ENCODE measurements around the gene CLEC3B. TPM values are rescaled to one million over a fixed set of nuclear protein-coding genes. Genes with fewer than 3 reads are reported as not detected.

The CLEC3B gene
- polyA plus RNA-seq, 3 donors: 3.9 to 22.7 (median 14.5) TPM

DNA sequence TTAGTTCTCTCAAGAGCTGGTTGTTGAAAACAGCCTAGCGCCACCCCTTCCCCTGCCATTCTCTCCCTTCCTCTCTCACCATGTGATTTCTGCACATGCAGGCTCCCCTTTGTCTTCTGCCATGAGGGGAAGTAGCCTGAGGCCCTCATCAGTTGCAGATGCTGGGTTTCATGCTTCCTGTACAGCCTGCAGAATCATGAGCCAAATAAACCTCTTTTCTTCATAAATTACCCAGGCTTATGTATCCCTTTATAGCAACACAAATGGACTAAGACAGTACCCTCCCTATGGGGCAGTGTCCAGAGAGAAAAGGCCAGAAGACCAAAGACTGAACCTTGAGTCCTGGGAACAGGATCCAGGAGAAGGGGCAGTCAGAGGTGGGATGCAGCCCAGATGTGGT is 54.7 kb downstream of the CLEC3B start:
- peaks cover 18% of the 10 kb centered on the region for H3K4me1 Mint-ChIP-seq
- TF ChIP-seq, protein P1, sequence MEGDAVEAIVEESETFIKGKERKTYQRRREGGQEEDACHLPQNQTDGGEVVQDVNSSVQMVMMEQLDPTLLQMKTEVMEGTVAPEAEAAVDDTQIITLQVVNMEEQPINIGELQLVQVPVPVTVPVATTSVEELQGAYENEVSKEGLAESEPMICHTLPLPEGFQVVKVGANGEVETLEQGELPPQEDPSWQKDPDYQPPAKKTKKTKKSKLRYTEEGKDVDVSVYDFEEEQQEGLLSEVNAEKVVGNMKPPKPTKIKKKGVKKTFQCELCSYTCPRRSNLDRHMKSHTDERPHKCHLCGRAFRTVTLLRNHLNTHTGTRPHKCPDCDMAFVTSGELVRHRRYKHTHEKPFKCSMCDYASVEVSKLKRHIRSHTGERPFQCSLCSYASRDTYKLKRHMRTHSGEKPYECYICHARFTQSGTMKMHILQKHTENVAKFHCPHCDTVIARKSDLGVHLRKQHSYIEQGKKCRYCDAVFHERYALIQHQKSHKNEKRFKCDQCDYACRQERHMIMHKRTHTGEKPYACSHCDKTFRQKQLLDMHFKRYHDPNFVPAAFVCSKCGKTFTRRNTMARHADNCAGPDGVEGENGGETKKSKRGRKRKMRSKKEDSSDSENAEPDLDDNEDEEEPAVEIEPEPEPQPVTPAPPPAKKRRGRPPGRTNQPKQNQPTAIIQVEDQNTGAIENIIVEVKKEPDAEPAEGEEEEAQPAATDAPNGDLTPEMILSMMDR (IDR thresholded peaks at IDR 0.05): no peak
- peaks cover 8 to 16% (median 13%) of the 10 kb centered on the region in 7 donors for H3K9me3 Mint-ChIP-seq

DNA sequence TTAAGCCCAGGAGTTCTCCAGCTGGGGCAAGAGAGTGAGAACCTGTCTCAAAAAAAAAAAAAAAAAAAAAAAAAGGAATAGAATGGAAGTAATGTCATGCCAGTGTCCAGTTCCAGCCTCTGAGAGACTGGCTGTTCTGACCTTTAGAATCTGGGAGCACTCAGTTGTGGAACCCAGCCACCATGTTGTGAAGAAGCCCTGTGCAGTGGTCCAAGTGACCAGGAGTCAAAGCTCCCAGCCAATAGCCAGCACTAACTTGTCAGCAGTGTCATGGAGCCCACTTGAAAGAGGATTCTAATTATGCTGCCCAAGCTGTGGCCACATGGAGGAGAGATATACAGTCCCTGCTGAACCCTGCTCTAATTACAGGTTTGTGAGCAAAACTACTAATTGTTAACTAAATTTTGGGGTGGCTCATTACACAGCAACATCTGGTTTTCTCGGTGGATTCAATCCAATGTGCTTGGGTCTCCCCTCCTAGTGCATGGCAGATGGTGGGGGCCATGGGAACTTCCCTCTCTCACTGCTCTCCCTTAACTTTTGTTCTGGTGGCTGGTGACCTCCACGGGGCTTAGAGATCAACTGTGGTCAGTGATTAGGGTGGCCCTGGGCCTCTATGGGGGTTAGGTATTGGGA is 55.5 kb downstream of the CLEC3B start:
- no peak overlapping the region for H3K27ac ChIP-seq (ENCODE audit: low read depth in 1 of 2, low read length in 2 of 2)
- H3K4me1 ChIP-seq (ENCODE audit: control insufficient read depth in 1 of 2, insufficient read depth in 2 of 2, low read length in 2 of 2): no peaks in the 10 kb centered on the region
- no peak overlapping the region for H3K4me2 ChIP-seq (replicated peaks; ENCODE audit: extremely low read depth, low read length, poor library complexity, severe bottlenecking)
- Mint-ChIP-seq H3K9me3 (peaks cover 8 to 16% (median 13%) of the 10 kb centered on the region in 7 donors), H3K36me3 (peaks cover 2 to 5% of the 10 kb centered on the region in 2 donors), H3K4me3 (no peak overlapping the region), H3K27me3 (ENCODE audit: low read depth in 3 of 3) (peaks cover 2% of the 10 kb centered on the region in 3 donors), H3K4me1 (peaks cover 10% of the 10 kb centered on the region), H3K27ac (peak overlapping the region in 1 of 7 donors; percentile 52)
- H3K79me2 ChIP-seq (ENCODE audit: insufficient read depth, low read length): no peaks in the 10 kb centered on the region
- TF ChIP-seq, protein P1 (IDR thresholded peaks at IDR 0.05): no peak
- no peak overlapping the region for H3K9ac ChIP-seq (ENCODE audit: insufficient read depth, low read length, poor library complexity, severe bottlenecking)
- no peak for DNase-seq
- no peaks in the 10 kb centered on the region for H3K27me3 ChIP-seq (ENCODE audit: control insufficient read depth in 2 of 2, insufficient read depth in 2 of 2, low read length in 2 of 2)
- H3K9me3 ChIP-seq (replicated peaks in 1 of 2; ENCODE audit: control insufficient read depth in 1 of 2, insufficient read depth in 1 of 2, low read length in 2 of 2): peaks cover 6 to 11% of the 10 kb centered on the region in 2 donors
- no CpG with 5 or more reads among the region's 2 CpGs for WGBS (ENCODE audit: insufficient coverage)
- H3K36me3 ChIP-seq (replicated peaks in 1 of 2; ENCODE audit: control insufficient read depth in 1 of 2, insufficient read depth in 2 of 2, low read length in 2 of 2): no peaks in the 10 kb centered on the region
- intact Hi-C loops (cut with micrococcal nuclease): no loop called here
- H3K4me3 ChIP-seq (replicated peaks in 1 of 3; ENCODE audit: low read depth in 2 of 3, low read length in 3 of 3): no peak overlapping the region
- H4K20me1 ChIP-seq (ENCODE audit: insufficient read depth, low read length): no peaks in the 10 kb centered on the region
- H2AFZ ChIP-seq (ENCODE audit: insufficient read depth, low read depth, low read length, poor library complexity, severe bottlenecking): no peak overlapping the region

More for the DNA sequence above, 54.7 kb downstream of the CLEC3B start:
- Histone ChIP-seq H4K20me1 (ENCODE audit: insufficient read depth, low read length) (no peaks in the 10 kb centered on the region), H3K9ac (ENCODE audit: insufficient read depth, low read length, poor library complexity, severe bottlenecking) (no peak overlapping the region), H3K27me3 (ENCODE audit: control insufficient read depth in 2 of 2, insufficient read depth in 2 of 2, low read length in 2 of 2) (no peaks in the 10 kb centered on the region), H3K4me3 (replicated peaks in 1 of 3; ENCODE audit: low read depth in 2 of 3, low read length in 3 of 3) (no peak overlapping the region), H3K36me3 (replicated peaks in 1 of 2; ENCODE audit: control insufficient read depth in 1 of 2, insufficient read depth in 2 of 2, low read length in 2 of 2) (no peaks in the 10 kb centered on the region), H3K79me2 (ENCODE audit: insufficient read depth, low read length) (no peaks in the 10 kb centered on the region), H3K9me3 (replicated peaks in 1 of 2; ENCODE audit: control insufficient read depth in 1 of 2, insufficient read depth in 1 of 2, low read length in 2 of 2) (peaks cover 6 to 11% of the 10 kb centered on the region in 2 donors), H3K4me2 (replicated peaks; ENCODE audit: extremely low read depth, low read length, poor library complexity, severe bottlenecking) (no peak overlapping the region), H3K27ac (ENCODE audit: low read depth in 1 of 2, low read length in 2 of 2) (no peak overlapping the region), H2AFZ (ENCODE audit: insufficient read depth, low read depth, low read length, poor library complexity, severe bottlenecking) (no peak overlapping the region), H3K4me1 (ENCODE audit: control insufficient read depth in 1 of 2, insufficient read depth in 2 of 2, low read length in 2 of 2) (peaks cover 3 to 6% of the 10 kb centered on the region in 2 donors)
- intact Hi-C loops (cut with micrococcal nuclease): no loop called here
- H3K27ac Mint-ChIP-seq: peak overlapping the region in 3 of 7 donors; percentile 9 to 79 (median 77)
- WGBS (ENCODE audit: insufficient coverage): 83% methylated on average over 1 of the region's 1 CpG
- H3K27me3 Mint-ChIP-seq (ENCODE audit: low read depth in 3 of 3): peaks cover 2% of the 10 kb centered on the region in 3 donors
- H3K4me3 Mint-ChIP-seq: no peak overlapping the region
- peak in 1 of 3 donors; percentile 13 for DNase-seq
- H3K36me3 Mint-ChIP-seq: peaks cover 4 to 5% of the 10 kb centered on the region in 2 donors

Measured in CD14-positive monocyte (primary cell).